ENCODE measurements around the gene SRGAP2C. TPM values are rescaled to one million over a fixed set of nuclear protein-coding genes. Genes with fewer than 3 reads are reported as not detected.
"Not testable (repeated sequence)": the region's sequence is repeated elsewhere in the genome, so short reads cannot be mapped to it uniquely, and the experiment has no call there.

SRGAP2C gene
- total RNA-seq, 1 experiment from 2014 or later = 26.2 TPM

- not testable (repeated sequence) for H3K9me2 ChIP-seq (replicated peaks; ENCODE audit: insufficient read depth, low read length); DNase-seq; H3K27me3 ChIP-seq (ENCODE audit: low read length); H3K9me3 ChIP-seq (ENCODE audit: low read length); H3K4me2 ChIP-seq (ENCODE audit: low read depth, low read length, poor library complexity, severe bottlenecking); H4K20me1 ChIP-seq (ENCODE audit: insufficient read depth, low read depth, low read length); H3K4me3 ChIP-seq (ENCODE audit: low read length); H2AFZ ChIP-seq (ENCODE audit: low read length); H3K9ac ChIP-seq (ENCODE audit: low read length); H3K79me2 ChIP-seq (ENCODE audit: low read length); H3K27ac ChIP-seq (ENCODE audit: low read length); H3K4me1 ChIP-seq (ENCODE audit: low read length); H3K36me3 ChIP-seq (ENCODE audit: insufficient read depth, low read length)
Observed at GRCh38 chr1:121369959-121370358, 185.2 kb downstream of the SRGAP2C start.

GRCh38 chr1:121374851-121375367, 190.1 kb downstream of the SRGAP2C start:
- H3K36me3 ChIP-seq (ENCODE audit: insufficient read depth, low read length); H2AFZ ChIP-seq (ENCODE audit: low read length); H3K9ac ChIP-seq (ENCODE audit: low read length); H3K9me3 ChIP-seq (ENCODE audit: low read length); H3K4me1 ChIP-seq (ENCODE audit: low read length); H3K27ac ChIP-seq (ENCODE audit: low read length); DNase-seq; H4K20me1 ChIP-seq (ENCODE audit: insufficient read depth, low read depth, low read length); H3K9me2 ChIP-seq (replicated peaks; ENCODE audit: insufficient read depth, low read length); H3K79me2 ChIP-seq (ENCODE audit: low read length); H3K4me3 ChIP-seq (ENCODE audit: low read length); H3K4me2 ChIP-seq (ENCODE audit: low read depth, low read length, poor library complexity, severe bottlenecking); H3K27me3 ChIP-seq (ENCODE audit: low read length): not testable (repeated sequence)

GRCh38 chr1:121376986-121377385, 192.2 kb downstream of the SRGAP2C start:
- H3K27me3 ChIP-seq (ENCODE audit: low read length); H3K36me3 ChIP-seq (ENCODE audit: insufficient read depth, low read length); H2AFZ ChIP-seq (ENCODE audit: low read length); H3K4me1 ChIP-seq (ENCODE audit: low read length); H4K20me1 ChIP-seq (ENCODE audit: insufficient read depth, low read depth, low read length); H3K4me2 ChIP-seq (ENCODE audit: low read depth, low read length, poor library complexity, severe bottlenecking); H3K27ac ChIP-seq (ENCODE audit: low read length); H3K79me2 ChIP-seq (ENCODE audit: low read length); DNase-seq; H3K9me3 ChIP-seq (ENCODE audit: low read length); H3K9ac ChIP-seq (ENCODE audit: low read length); H3K9me2 ChIP-seq (replicated peaks; ENCODE audit: insufficient read depth, low read length); H3K4me3 ChIP-seq (ENCODE audit: low read length): not testable (repeated sequence)

- not testable (repeated sequence) for H3K27ac ChIP-seq (ENCODE audit: low read length); H3K9me3 ChIP-seq (ENCODE audit: low read length); H3K4me1 ChIP-seq (ENCODE audit: low read length); H3K36me3 ChIP-seq (ENCODE audit: insufficient read depth, low read length); H2AFZ ChIP-seq (ENCODE audit: low read length); H3K4me2 ChIP-seq (ENCODE audit: low read depth, low read length, poor library complexity, severe bottlenecking); H3K9me2 ChIP-seq (replicated peaks; ENCODE audit: insufficient read depth, low read length); H3K79me2 ChIP-seq (ENCODE audit: low read length); H3K27me3 ChIP-seq (ENCODE audit: low read length); H3K9ac ChIP-seq (ENCODE audit: low read length); H3K4me3 ChIP-seq (ENCODE audit: low read length); DNase-seq; H4K20me1 ChIP-seq (ENCODE audit: insufficient read depth, low read depth, low read length)
Observed at GRCh38 chr1:121378757-121379156, 194.0 kb downstream of the SRGAP2C start.

- not testable (repeated sequence) for H3K4me2 ChIP-seq (ENCODE audit: low read depth, low read length, poor library complexity, severe bottlenecking); H3K36me3 ChIP-seq (ENCODE audit: insufficient read depth, low read length); H3K27ac ChIP-seq (ENCODE audit: low read length); H3K9me2 ChIP-seq (replicated peaks; ENCODE audit: insufficient read depth, low read length); H3K4me1 ChIP-seq (ENCODE audit: low read length); H4K20me1 ChIP-seq (ENCODE audit: insufficient read depth, low read depth, low read length); DNase-seq; H2AFZ ChIP-seq (ENCODE audit: low read length); H3K79me2 ChIP-seq (ENCODE audit: low read length); H3K9ac ChIP-seq (ENCODE audit: low read length); H3K9me3 ChIP-seq (ENCODE audit: low read length); H3K4me3 ChIP-seq (ENCODE audit: low read length); H3K27me3 ChIP-seq (ENCODE audit: low read length)
Observed at GRCh38 chr1:121384754-121385153, 200.0 kb downstream of the SRGAP2C start.

GRCh38 chr1:121385162-121385561, 200.4 kb downstream of the SRGAP2C start:
- H3K79me2 ChIP-seq (ENCODE audit: low read length); H2AFZ ChIP-seq (ENCODE audit: low read length); H3K36me3 ChIP-seq (ENCODE audit: insufficient read depth, low read length); H4K20me1 ChIP-seq (ENCODE audit: insufficient read depth, low read depth, low read length); H3K9me2 ChIP-seq (replicated peaks; ENCODE audit: insufficient read depth, low read length); H3K9me3 ChIP-seq (ENCODE audit: low read length); H3K27me3 ChIP-seq (ENCODE audit: low read length); H3K27ac ChIP-seq (ENCODE audit: low read length); H3K4me3 ChIP-seq (ENCODE audit: low read length); DNase-seq; H3K9ac ChIP-seq (ENCODE audit: low read length); H3K4me1 ChIP-seq (ENCODE audit: low read length); H3K4me2 ChIP-seq (ENCODE audit: low read depth, low read length, poor library complexity, severe bottlenecking): not testable (repeated sequence)

- not testable (repeated sequence) for H3K9me3 ChIP-seq (ENCODE audit: low read length); H3K36me3 ChIP-seq (ENCODE audit: insufficient read depth, low read length); H3K9ac ChIP-seq (ENCODE audit: low read length); H4K20me1 ChIP-seq (ENCODE audit: insufficient read depth, low read depth, low read length); DNase-seq; H3K4me1 ChIP-seq (ENCODE audit: low read length); H3K4me3 ChIP-seq (ENCODE audit: low read length); H3K27ac ChIP-seq (ENCODE audit: low read length); H3K79me2 ChIP-seq (ENCODE audit: low read length); H3K9me2 ChIP-seq (replicated peaks; ENCODE audit: insufficient read depth, low read length); H3K27me3 ChIP-seq (ENCODE audit: low read length); H3K4me2 ChIP-seq (ENCODE audit: low read depth, low read length, poor library complexity, severe bottlenecking); H2AFZ ChIP-seq (ENCODE audit: low read length)
Observed at GRCh38 chr1:121385563-121386288, 201.0 kb downstream of the SRGAP2C start.

- not testable (repeated sequence) for H4K20me1 ChIP-seq (ENCODE audit: insufficient read depth, low read depth, low read length); H3K4me2 ChIP-seq (ENCODE audit: low read depth, low read length, poor library complexity, severe bottlenecking); H3K36me3 ChIP-seq (ENCODE audit: insufficient read depth, low read length); H3K4me1 ChIP-seq (ENCODE audit: low read length); H3K27ac ChIP-seq (ENCODE audit: low read length); H2AFZ ChIP-seq (ENCODE audit: low read length); H3K27me3 ChIP-seq (ENCODE audit: low read length); H3K79me2 ChIP-seq (ENCODE audit: low read length); H3K9me3 ChIP-seq (ENCODE audit: low read length); DNase-seq; H3K4me3 ChIP-seq (ENCODE audit: low read length); H3K9ac ChIP-seq (ENCODE audit: low read length); H3K9me2 ChIP-seq (replicated peaks; ENCODE audit: insufficient read depth, low read length)
Observed at GRCh38 chr1:121386319-121386948, 201.7 kb downstream of the SRGAP2C start.

Measured in Karpas-422 (cell line).